Activated effector memory CD4-positive, alpha-beta T cell treated with Interleukin-2 at 50 U/mL for 16 hours (primary cell): ENCODE results near the gene LNP1.
"Not testable (repeated sequence)": the region's sequence is repeated elsewhere in the genome, so short reads cannot be mapped to it uniquely, and the experiment has no call there.

Experiments used
- DNase-seq: peaks from one replicate; pipeline ENCODE4 v3.0.0-alpha.2; 2020

LNP1 gene

GRCh38 chr3:100437721-100438622 is 36.6 kb downstream of the LNP1 start:
- DNase-seq: no peak

DNA sequence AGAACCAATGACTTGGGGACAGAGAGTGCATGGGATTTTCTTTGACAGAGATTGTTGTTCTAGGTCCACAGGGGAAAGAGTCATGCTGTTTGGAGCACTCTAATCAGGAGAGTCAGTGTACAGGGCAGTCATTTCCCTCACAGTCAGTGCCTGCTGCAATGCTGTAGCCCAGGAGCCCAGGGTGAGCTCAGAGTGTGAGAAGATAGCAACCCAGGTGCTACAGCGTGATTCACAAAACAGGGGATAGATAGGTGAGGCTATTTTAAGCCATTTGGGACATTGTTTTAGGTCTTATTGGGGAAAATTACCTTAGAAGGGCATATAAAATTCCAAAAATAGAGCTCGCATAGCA is 37.3 kb downstream of the LNP1 start:
- DNase-seq: no peak

- no peak for DNase-seq
These were observed 39.6 kb downstream of the LNP1 start for GRCh38 chr3:100440895-100441294.

DNA sequence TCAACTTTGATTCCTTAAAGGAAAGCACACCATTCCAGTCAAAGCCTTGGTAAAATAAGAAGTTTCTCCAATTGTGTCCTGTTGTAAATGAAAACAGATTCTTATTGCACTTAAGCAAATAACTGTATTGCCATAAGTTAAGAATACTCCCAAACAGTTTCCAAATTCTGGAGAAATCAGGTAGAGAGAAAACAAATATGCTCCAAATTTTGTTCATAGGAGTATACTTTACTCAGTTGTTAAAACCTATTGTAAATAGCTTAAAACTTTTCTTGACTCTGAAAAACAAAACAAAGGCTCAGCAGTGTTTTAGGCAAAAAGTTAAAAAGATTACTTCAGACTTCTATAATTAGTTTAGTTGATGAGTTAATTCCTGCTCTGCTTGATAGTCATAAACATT is 42.4 kb downstream of the LNP1 start:
- DNase-seq: no peak

GRCh38 chr3:100447067-100447466 is 45.7 kb downstream of the LNP1 start:
- not testable (repeated sequence) for DNase-seq

- DNase-seq: no peak
These were observed 46.7 kb downstream of the LNP1 start for GRCh38 chr3:100448079-100448478.

DNA sequence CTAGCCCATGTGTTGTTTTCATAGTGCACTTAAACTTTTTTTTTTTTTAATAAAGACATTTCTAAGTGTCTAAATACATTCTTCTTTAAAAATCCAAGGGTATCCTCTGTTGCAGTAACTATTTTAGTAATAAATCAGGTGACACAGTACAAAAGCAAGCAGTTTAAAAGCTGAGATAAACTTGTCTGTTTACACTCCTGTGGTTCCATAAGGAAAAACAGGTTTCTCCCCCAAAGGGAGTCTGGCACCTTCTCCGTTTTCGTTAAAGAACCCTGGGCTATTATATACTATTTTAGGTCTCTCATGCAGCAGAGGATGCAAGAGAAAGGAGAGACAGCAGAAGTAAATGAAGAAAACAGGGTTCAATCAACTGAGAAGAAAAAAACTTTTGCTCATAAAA is 47.9 kb downstream of the LNP1 start:
- DNase-seq: no peak

DNA sequence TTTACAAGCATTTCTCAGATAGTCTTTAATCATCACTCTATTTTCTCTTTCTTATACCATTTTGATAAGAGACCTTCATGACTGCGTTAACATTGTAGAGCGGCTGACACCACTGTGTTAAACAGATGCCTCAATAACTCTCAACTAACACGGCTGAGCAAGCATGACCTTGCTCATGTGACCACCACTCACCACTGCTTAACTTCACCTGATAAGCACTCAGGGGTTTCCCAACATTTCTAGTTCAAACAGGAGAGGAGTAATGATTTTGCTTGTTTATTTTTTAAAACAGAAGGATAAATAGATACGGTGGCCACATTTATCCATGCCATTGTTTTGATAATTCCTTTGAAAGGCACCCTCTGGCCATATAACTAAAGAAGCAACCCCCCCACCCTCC is 53.3 kb downstream of the LNP1 start:
- no peak for DNase-seq

DNA sequence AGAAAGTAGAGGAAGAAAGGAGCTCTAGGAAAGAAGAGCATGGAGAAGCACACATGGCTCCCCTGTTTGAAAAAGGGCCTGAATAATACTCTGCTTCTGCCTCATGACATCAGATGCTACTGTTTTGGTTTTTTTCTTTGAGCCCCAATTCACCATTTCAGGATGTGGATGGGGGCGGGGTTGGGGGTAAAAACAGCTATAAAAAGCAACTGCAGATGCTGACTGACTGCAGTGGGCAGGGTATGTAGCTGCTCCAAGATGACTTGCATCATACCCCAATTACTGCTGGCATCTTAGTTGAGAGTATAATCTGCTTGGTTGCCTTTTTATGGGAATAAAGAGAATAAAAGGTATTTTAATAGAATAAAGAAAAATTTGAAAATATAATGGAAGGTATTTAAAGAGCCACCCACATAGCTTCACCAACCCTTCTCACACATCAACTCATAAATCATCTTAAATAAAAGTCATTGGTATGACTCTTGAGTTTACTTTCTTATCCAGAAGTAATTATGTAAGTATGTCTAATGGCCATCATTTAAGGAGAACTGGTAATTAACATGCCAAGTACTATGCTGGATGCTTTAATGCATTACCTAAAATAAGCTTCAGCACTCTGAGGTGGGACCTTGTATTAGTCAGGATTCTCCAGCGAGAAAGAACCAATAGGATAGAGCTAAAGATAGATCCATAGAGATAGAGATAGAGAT is 54.7 kb downstream of the LNP1 start:
- DNase-seq: no peak

DNA sequence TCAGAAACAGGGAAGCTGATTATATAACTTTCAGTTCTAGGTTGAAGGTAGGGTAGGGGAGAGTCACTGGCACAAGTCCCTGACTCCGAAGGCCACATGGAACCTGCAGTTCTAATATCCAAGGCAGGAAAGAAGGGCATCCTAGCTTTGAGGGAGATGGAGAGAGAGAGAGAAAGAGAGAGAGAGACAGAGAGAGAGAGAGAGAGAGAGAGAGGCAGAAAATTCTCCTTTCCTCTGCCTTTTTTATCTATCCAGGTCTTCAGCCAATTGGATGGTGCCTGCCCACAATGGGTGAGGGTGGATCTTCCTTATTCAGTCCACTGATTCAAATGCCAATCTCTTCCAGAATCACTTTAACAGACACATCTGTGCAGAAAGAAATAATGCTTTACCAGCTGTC is 55.4 kb downstream of the LNP1 start:
- DNase-seq: no peak

DNA sequence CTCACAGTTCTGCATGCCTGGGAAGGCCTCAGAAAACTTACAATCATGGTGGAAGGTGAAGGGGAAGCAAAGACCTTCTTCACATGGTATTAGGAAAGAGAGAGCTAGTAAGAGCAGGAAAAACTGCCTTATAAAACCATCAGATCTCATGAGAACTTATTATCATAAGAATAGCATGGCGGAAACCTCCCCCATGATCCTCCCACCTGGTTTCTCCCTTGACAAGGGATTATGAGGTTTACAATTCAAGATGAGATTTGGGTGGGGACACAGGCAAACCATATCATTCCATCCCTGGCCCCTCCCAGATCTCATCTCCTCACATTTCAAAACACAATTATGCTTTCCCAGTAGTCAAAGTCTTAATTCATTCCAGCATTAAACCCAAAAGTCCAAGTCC is 56.5 kb downstream of the LNP1 start:
- DNase-seq: no peak

DNA sequence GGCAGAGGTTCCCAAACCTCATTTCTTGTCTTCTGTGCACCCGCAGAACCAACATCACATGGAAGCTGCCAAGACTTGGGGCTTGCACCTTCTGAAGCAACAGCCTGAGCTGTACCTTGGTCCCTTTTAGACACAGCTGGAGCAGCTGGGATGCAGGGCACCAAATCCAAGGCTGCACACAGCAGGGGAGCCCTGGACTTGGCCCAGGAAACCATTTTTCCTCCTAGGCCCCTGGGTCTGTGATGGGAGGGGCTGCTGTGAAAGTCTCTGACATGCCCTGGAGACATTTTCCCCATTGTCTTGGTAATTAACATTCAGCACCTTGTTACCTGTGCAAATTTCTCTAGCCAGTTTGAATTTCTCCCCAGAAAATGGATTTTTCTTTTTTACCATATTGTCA is 57.5 kb downstream of the LNP1 start:
- no peak for DNase-seq

- DNase-seq: no peak
These were observed 61.7 kb downstream of the LNP1 start for GRCh38 chr3:100463002-100463401.

DNA sequence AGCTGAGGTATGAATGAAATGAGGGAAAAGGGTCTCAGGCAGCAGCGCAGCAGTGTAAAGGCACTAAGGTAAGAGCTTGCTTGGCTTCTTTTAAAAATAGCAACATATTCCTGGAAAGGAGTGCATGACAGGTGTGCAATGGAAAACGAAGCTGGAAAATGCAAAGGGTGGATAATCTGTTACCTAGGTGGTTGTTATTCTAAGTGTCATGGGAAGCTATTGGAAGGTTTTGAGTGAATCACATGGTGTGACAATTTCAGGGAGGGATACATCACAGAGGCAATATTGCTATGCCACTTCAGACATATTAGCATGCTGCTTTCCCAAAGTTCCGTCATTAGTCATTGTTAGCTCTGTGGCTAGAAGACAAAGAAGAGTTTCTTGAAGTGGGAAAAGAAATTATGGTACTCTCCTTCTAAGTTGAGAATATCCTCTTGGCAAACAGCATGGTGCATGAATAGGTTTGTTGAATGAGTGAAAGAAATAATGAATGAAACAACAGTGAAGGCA is 62.4 kb downstream of the LNP1 start:
- no peak for DNase-seq

DNA sequence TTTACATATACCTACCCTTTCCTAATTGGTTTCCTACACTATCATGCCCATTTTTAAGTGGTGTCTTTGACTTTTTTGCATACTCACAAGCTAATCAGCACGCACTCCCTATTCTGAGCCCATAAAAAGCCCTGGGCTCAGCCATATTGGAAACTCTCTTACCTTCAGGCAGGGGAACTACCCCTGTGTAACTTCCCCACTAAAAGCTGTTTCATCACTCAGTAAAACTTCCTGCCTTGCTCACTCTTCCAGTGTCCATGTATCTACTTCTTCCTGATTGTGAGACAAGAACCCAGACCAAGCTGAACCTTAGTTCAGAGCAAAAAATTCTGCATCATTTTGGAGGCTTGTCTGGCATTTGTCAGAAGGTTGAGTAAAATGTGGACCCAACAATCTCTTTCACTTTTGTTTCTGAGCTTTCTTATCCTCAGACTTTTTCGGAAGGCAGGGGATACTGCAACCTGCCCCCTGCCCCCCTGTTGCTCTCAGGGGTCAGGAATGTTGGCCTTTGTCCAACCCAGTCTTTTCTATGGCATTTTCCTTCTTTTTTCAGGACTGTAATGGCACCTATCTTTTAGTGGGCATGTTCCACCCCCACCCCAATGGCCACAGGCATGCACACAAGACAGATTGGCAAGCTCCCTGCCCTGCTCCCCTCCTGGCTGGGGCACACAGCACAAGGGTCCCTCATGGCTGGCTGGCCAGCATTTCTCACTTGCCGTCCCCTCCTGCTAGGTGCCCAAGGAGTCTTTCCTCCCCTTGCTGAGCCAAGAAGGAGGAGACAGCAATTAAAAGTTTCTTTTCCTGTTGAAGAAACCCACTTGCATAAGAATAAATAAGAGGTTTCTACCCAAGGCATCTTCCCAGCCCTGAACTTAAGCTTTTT is 64.8 kb downstream of the LNP1 start:
- no peak for DNase-seq

- DNase-seq: no peak
These were observed 65.8 kb downstream of the LNP1 start for GRCh38 chr3:100467133-100467532.

DNA sequence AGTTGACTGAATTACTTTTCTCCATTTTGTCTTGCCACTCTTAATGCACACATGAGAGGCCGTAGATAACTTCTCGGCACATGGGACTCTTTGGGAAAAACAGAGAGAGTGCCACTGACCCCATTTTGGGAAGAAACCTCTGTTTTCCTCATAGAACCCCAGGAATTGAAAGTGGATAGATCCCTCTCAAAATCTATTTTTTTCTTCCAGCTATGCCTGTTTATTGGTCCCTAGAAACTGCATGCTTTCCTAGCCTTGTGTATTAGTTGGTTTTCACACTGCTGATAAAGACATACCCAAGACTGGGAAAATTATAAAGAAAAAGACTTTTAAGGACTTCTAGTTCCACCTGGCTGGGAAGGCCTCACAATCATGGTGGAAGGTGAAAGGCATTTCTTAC is 67.3 kb downstream of the LNP1 start:
- DNase-seq: no peak

GRCh38 chr3:100470951-100471350 is 69.6 kb downstream of the LNP1 start:
- no peak for DNase-seq

GRCh38 chr3:100471444-100471843 is 70.1 kb downstream of the LNP1 start:
- no peak for DNase-seq

DNA sequence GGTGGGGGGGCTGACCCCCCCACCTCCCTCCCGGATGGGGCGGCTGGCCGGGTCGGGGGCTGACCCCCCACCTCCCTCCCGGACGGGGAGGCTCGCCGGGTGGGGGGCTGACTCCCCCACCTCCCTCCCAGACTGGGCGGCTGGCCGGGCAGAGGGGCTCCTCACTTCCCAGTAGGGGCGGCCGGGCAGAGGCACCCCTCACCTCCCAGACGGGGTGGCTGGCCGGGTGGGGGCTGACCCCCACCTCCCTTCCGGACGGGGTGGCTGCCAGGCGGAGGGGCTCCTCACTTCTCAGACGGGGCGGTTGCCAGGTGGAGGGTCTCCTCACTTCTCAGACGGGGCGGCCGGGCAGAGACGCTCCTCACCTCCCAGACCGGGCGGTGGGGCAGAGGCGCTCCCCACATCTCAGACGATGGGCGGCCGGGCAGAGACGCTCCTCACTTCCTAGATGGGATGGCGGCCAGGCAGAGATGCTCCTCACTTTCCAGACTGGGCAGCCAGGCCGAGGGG is 76.6 kb downstream of the LNP1 start:
- DNase-seq: not testable (repeated sequence)

DNA sequence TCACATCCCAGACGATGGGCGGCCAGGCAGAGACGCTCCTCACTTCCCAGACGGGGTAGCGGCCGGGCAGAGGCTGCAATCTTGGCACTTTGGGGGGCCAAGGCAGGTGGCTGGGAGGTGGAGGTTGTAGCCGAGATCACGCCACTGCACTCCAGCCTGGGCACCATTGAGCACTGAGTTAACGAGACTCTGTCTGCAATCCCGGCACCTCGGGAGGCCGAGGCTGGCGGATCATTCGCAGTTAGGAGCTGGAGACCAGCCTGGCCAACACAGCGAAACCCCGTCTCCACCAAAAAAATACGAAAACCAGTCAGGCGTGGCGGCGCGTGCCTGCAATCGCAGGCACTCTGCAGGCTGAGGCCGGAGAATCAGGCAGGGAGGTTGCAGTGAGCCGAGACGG is 77.2 kb downstream of the LNP1 start:
- DNase-seq: not testable (repeated sequence)

- DNase-seq: no peak
These were observed 78.7 kb downstream of the LNP1 start for GRCh38 chr3:100480081-100480480.

DNA sequence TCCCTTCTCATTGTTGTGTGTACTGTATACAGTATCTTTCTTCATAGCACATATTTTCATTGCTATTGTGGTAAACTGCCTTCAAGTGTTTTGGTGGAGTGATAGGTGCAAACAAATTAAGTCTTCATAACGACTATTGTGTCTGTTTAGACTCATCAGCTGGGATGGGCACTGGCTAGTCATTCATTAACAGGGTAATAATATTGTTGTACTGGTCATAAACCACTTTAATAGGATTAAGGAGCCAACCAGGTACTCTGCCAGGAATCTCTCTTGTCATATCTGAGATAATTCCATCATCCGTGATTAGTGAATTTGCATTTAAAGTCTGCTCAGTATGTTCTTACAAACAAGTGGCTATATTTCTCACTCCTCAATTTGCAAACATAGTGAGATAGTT is 80.8 kb downstream of the LNP1 start:
- DNase-seq: no peak
